Measurements from ENCODE around the gene FGD3.
"Not testable (repeated sequence)": the region's sequence is repeated elsewhere in the genome, so short reads cannot be mapped to it uniquely, and the experiment has no call there.

Gene FGD3

GRCh38 chr9:92992549-92992948, 45.2 kb downstream of the FGD3 start:
- TF ChIP-seq CTCF (IDR thresholded peaks at IDR 0.05; ENCODE audit: control insufficient read depth, insufficient read depth, low read depth, low read length, missing control alignments) = no peak
- DNase-seq (ENCODE audit: low read depth) = no peak

GRCh38 chr9:92998871-92999270, 51.5 kb downstream of the FGD3 start:
- not testable (repeated sequence) for DNase-seq (ENCODE audit: low read depth); H3K4me3 ChIP-seq (ENCODE audit: control insufficient read depth, low read depth, low read length)

More at GRCh38 chr9:92992549-92992948, 45.2 kb downstream of the FGD3 start:
- H3K4me3 ChIP-seq (ENCODE audit: control insufficient read depth, low read depth, low read length) = no peak overlapping the region

GRCh38 chr9:93001031-93001430, 53.7 kb downstream of the FGD3 start:
- no peak for DNase-seq (ENCODE audit: low read depth)
- H3K4me3 ChIP-seq (ENCODE audit: control insufficient read depth, low read depth, low read length) = no peak overlapping the region
- TF ChIP-seq CTCF (IDR thresholded peaks at IDR 0.05; ENCODE audit: control insufficient read depth, insufficient read depth, low read depth, low read length, missing control alignments) = no peak

GRCh38 chr9:93002700-93003099, 55.4 kb downstream of the FGD3 start:
- H3K4me3 ChIP-seq (ENCODE audit: control insufficient read depth, low read depth, low read length) = no peak overlapping the region
- DNase-seq (ENCODE audit: low read depth) = no peak
- no peak for TF ChIP-seq CTCF (IDR thresholded peaks at IDR 0.05; ENCODE audit: control insufficient read depth, insufficient read depth, low read depth, low read length, missing control alignments)

- no peak overlapping the region for H3K4me3 ChIP-seq (ENCODE audit: control insufficient read depth, low read depth, low read length)
- no peak for DNase-seq (ENCODE audit: low read depth)
- peak; percentile 67 for TF ChIP-seq CTCF (IDR thresholded peaks at IDR 0.05; ENCODE audit: control insufficient read depth, insufficient read depth, low read depth, low read length, missing control alignments)
Measured at GRCh38 chr9:93003552-93004407, 56.5 kb downstream of the FGD3 start.

- H3K4me3 ChIP-seq (ENCODE audit: control insufficient read depth, low read depth, low read length) = no peak overlapping the region
- no peak for TF ChIP-seq CTCF (IDR thresholded peaks at IDR 0.05; ENCODE audit: control insufficient read depth, insufficient read depth, low read depth, low read length, missing control alignments)
- DNase-seq (ENCODE audit: low read depth) = no peak
Measured at GRCh38 chr9:93004561-93004960, 57.2 kb downstream of the FGD3 start.

- no peak for DNase-seq (ENCODE audit: low read depth)
- TF ChIP-seq CTCF (IDR thresholded peaks at IDR 0.05; ENCODE audit: control insufficient read depth, insufficient read depth, low read depth, low read length, missing control alignments) = no peak
- H3K4me3 ChIP-seq (ENCODE audit: control insufficient read depth, low read depth, low read length) = no peak overlapping the region
Measured at GRCh38 chr9:93005876-93006275, 58.6 kb downstream of the FGD3 start.
